Measurements from ENCODE around the gene CGB2.

DNA sequence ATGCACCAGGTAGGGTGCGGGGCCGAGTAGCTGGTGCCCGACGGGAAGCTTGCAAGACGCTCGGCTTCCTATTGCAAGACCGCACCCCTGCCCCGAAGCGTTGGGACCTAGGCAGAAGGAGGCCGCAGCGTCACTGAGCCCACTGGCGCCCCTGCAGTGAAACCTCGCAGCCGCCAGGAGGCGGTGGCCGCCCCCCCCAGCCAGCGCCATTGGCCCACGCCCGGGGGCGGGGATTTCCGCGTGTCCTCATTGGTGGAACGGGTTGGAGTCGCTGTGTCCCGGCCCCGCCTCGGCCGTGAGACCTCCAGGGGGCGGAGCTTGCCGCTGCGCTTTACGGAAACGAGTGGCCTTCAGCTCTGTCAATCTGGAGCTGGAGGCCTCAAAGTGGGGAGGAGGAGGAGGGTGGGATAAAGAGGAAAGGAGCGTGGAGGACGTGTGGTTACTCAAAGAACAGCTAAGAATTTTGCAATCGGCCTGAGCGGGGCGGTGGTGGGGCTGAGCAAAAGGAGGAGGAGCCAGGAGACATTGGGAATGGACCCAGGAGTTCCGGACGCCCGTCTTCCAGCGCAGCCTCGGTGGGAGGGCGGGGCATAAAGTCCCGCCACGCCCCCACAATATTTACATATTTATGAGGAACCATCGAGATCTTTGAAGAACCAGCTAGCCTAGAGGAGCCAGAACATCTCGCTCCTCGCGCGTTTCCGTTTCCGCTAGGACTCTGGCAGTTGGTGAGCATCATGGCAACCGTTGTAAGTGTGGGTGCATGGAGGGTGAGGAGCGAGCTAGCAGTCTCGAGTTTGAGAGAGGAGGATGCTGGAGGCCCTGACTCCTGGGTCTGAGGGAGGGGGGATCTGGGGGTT is 38.3 kb upstream of the CGB2 start, which contains the start of the genes GYS1 and RUVBL2:
- TF ChIP-seq, protein P1, sequence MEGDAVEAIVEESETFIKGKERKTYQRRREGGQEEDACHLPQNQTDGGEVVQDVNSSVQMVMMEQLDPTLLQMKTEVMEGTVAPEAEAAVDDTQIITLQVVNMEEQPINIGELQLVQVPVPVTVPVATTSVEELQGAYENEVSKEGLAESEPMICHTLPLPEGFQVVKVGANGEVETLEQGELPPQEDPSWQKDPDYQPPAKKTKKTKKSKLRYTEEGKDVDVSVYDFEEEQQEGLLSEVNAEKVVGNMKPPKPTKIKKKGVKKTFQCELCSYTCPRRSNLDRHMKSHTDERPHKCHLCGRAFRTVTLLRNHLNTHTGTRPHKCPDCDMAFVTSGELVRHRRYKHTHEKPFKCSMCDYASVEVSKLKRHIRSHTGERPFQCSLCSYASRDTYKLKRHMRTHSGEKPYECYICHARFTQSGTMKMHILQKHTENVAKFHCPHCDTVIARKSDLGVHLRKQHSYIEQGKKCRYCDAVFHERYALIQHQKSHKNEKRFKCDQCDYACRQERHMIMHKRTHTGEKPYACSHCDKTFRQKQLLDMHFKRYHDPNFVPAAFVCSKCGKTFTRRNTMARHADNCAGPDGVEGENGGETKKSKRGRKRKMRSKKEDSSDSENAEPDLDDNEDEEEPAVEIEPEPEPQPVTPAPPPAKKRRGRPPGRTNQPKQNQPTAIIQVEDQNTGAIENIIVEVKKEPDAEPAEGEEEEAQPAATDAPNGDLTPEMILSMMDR (IDR thresholded peaks at IDR 0.05) = peak in 3 of 4 experiments; percentile 96 to 100 (median 99)
- TF ChIP-seq POLR2AphosphoS5 (IDR thresholded peaks at IDR 0.05) (peak; percentile 98), POLR2A (IDR thresholded peaks at IDR 0.05) (peak; percentile 97)
